Measurements from ENCODE around the gene TRIM3. TPM values are rescaled to one million over a fixed set of nuclear protein-coding genes. Genes with fewer than 3 reads are reported as not detected.
A peak's percentile ranks its signal among the peaks of the same experiment; 100 is the strongest.

Gene TRIM3
- total RNA-seq, 2 donors from 2014 or later: 40.3 to 40.4 TPM

DNA sequence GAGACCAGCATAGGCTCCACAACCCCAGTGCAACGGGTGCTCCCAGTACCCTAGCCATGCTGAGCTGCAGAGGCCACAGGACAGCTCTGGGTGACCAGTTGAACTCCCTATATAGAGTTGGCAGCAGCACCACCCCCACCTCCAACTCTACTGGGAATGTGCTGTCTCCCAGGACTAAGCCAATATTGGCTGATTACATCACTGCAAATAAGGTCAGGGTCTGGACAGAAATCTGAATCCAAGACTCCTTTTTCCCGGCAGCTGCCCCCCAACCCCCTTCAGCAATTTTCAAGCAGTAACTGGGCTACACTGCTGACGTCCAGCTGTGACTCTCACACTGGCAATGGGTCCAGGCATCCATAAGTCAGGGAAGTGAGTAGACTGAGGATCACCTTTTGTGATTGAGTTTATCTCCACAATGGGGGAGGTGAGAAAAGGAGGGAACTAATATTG, 32.8 kb downstream of the TRIM3 start, which contains the start of gene HPX:
HPX (minus strand) TSS at position 82 of the 453 bp plus-strand sequence; CDS start at position 58, 24 bp downstream.
- H3K4me3 ChIP-seq: no peak within 1 kb of the TSS
- H3K27me3 ChIP-seq (replicated peaks; ENCODE audit: insufficient read depth): no peaks in the 10 kb centered on the region
- peak within 1 kb of the TSS; percentile 51 to 55 for H3K27ac ChIP-seq
- TF ChIP-seq, protein P1, sequence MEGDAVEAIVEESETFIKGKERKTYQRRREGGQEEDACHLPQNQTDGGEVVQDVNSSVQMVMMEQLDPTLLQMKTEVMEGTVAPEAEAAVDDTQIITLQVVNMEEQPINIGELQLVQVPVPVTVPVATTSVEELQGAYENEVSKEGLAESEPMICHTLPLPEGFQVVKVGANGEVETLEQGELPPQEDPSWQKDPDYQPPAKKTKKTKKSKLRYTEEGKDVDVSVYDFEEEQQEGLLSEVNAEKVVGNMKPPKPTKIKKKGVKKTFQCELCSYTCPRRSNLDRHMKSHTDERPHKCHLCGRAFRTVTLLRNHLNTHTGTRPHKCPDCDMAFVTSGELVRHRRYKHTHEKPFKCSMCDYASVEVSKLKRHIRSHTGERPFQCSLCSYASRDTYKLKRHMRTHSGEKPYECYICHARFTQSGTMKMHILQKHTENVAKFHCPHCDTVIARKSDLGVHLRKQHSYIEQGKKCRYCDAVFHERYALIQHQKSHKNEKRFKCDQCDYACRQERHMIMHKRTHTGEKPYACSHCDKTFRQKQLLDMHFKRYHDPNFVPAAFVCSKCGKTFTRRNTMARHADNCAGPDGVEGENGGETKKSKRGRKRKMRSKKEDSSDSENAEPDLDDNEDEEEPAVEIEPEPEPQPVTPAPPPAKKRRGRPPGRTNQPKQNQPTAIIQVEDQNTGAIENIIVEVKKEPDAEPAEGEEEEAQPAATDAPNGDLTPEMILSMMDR (IDR thresholded peaks at IDR 0.05): no peak
- H3K36me3 ChIP-seq: no peaks in the 10 kb centered on the region
- H3K4me1 ChIP-seq (ENCODE audit: control insufficient read depth in 1 of 2, low read depth in 2 of 2): peaks cover 4 to 19% of the 10 kb centered on the region in 2 donors
- no peak for DNase-seq (ENCODE audit: low spot score)
- ATAC-seq (ENCODE audit: insufficient number of reproducible peaks, low FRiP score, low read depth): no peak
- no peaks in the 10 kb centered on the region for H3K9me3 ChIP-seq

DNA sequence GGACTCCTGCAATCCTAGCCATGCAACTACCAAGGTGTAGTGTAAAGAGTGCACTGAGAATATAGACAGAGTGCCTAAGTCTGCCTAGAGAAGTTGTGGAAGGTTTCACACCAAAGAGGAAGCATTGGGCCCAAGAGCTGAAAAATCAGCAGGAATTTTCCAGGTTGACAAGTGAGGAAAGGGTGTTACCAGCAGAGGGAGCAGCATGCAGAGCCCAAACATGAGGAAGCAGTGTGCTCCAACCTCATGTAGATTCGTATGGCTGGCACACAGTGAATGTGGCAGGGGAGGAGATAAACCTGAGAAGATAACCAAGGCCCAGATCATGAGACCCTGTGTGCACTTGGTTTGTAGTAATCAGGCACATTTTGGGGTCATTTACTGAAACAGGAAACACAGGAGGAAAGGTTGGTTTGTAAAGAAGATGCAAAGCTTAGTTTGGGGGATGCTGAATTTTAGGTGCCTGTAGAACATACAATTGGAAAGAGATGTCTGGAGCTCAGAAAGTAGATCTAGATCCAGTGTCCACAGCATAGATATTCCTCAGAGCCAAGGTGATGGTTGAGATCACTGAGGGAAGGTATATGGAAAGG, 34.7 kb downstream of the TRIM3 start:
- Histone ChIP-seq H3K4me1 (ENCODE audit: control insufficient read depth in 1 of 2, low read depth in 2 of 2) (peaks cover 4 to 19% of the 10 kb centered on the region in 2 donors), H3K27me3 (replicated peaks; ENCODE audit: insufficient read depth) (no peaks in the 10 kb centered on the region), H3K4me3 (no peak overlapping the region), H3K9me3 (no peaks in the 10 kb centered on the region), H3K27ac (no peak overlapping the region), H3K36me3 (no peaks in the 10 kb centered on the region)
- ATAC-seq (ENCODE audit: insufficient number of reproducible peaks, low FRiP score, low read depth) (no peak), DNase-seq (ENCODE audit: low spot score) (no peak)
- TF ChIP-seq, protein P1 (IDR thresholded peaks at IDR 0.05): peak; percentile 61

DNA sequence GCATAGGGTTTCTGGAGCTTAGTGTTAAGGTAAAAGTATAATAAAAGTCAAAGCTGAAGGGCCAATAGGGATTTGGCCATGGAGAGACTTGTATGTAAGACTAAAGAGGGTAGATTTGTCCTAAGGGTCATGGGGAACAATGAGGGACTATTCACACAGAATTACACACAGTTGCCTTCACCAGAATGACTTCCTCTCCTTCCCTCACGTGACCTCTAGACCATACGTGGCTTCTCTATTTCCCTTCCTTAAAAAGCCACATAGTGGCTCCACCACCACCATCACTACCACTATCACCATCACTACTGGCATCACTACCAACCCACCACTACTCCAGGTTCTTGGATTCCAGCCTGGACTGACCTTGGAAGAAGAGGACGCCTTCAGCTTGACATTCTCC, 35.7 kb downstream of the TRIM3 start:
- Histone ChIP-seq H3K9me3 (no peaks in the 10 kb centered on the region), H3K27me3 (replicated peaks; ENCODE audit: insufficient read depth) (no peaks in the 10 kb centered on the region), H3K27ac (no peak overlapping the region), H3K4me1 (ENCODE audit: control insufficient read depth in 1 of 2, low read depth in 2 of 2) (peaks cover 4 to 19% of the 10 kb centered on the region in 2 donors), H3K36me3 (no peaks in the 10 kb centered on the region), H3K4me3 (no peak overlapping the region)
- no peak for DNase-seq (ENCODE audit: low spot score)
- ATAC-seq (ENCODE audit: insufficient number of reproducible peaks, low FRiP score, low read depth): no peak
- TF ChIP-seq, protein P1 (IDR thresholded peaks at IDR 0.05): no peak

DNA sequence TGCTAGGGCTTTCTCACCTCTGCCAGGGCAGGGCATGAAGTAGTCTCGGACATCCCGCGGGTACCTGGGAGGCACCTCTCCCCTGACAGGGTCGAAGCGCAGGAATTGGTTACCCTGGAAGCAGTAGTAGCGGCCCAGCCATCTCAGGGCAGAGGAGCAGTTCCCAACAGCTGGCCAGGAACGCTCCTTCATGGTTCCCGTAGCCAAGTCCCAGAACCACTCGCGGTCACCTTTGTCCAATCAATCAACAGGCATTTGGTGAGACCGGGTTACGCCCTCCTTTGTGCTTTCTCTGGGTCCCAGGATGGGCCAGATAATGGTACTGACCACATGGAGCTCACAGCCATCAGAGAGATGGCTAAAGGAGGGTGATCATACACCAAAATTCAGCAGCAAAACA, 36.3 kb downstream of the TRIM3 start:
- H3K27me3 ChIP-seq (replicated peaks; ENCODE audit: insufficient read depth): no peaks in the 10 kb centered on the region
- no peaks in the 10 kb centered on the region for H3K9me3 ChIP-seq
- ATAC-seq (ENCODE audit: insufficient number of reproducible peaks, low FRiP score, low read depth): no peak

DNA sequence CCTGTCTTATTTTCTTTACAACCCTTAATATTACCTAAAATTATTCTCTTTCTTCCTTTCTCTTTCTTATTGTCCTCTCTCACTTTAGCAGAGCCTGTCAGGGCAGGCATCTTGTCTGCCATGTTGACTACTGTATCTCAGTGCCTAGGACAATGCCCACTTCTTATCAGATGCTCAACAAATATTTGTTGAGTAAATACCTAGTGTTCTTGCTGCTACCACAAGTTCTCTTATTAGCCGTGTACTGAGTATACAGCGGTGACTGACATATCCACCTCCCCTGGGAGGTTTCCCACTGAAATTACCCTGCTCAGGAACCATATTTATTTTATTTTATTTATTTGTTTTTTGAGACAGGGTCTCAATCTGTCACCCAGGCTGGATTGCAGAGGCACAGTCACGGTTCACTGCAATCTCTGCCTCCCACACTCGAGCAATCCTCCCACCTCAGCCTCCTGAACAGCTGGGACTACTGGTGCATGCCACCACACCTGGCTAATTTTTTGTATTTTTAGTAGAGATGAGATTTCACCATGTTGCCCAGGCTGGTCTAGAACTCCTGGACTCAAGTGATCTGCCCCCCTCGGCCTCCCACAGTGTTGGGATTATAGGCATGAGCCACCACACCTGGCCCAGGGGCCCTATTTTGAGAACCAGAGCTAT, 39.6 kb downstream of the TRIM3 start:
- Histone ChIP-seq H3K36me3 (no peaks in the 10 kb centered on the region), H3K4me3 (no peak overlapping the region), H3K27ac (no peak overlapping the region), H3K4me1 (ENCODE audit: control insufficient read depth in 1 of 2, low read depth in 2 of 2) (no peaks in the 10 kb centered on the region), H3K9me3 (no peaks in the 10 kb centered on the region), H3K27me3 (replicated peaks; ENCODE audit: insufficient read depth) (no peaks in the 10 kb centered on the region)
- ATAC-seq (ENCODE audit: insufficient number of reproducible peaks, low FRiP score, low read depth) (no peak), DNase-seq (ENCODE audit: low spot score) (no peak)
- TF ChIP-seq, protein P1 (IDR thresholded peaks at IDR 0.05): no peak

More for the DNA sequence above, 36.3 kb downstream of the TRIM3 start:
- no peaks in the 10 kb centered on the region for H3K36me3 ChIP-seq
- H3K27ac ChIP-seq: no peak overlapping the region
- TF ChIP-seq, protein P1 (IDR thresholded peaks at IDR 0.05): no peak
- peaks cover 4 to 17% of the 10 kb centered on the region in 2 donors for H3K4me1 ChIP-seq (ENCODE audit: control insufficient read depth in 1 of 2, low read depth in 2 of 2)
- no peak overlapping the region for H3K4me3 ChIP-seq
- DNase-seq (ENCODE audit: low spot score): no peak
